ENCODE data around the gene GAS7.

The GAS7 gene

DNA sequence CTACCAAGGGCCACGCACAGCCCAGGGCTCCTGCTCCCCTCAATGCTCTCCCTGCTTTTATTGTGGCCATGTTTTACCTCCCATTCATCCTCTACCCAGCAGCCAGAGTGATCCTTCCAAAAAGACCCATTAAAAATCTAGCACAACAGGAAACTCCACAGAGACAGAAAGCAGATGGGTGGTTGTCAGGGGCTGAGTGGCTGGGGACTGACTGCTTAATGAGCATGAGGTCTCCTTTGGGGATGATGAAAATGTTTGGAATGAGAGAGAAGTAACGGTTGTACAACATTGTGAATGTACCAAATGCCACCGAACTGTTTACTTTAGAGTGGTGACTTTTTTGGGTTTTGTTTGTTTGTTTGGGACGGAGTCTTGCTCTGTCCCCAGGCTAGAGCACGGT, 107.4 kb downstream of the GAS7 start:
- no peak overlapping the region for H3K4me3 ChIP-seq (replicated peaks in 1 of 2; ENCODE audit: low read depth in 2 of 2, low read length in 2 of 2)
- no peak for DNase-seq (ENCODE audit: low read depth in 2 of 2)
- no peak for TF ChIP-seq CTCF (IDR thresholded peaks at IDR 0.05; ENCODE audit: low read depth, low read length)

DNA sequence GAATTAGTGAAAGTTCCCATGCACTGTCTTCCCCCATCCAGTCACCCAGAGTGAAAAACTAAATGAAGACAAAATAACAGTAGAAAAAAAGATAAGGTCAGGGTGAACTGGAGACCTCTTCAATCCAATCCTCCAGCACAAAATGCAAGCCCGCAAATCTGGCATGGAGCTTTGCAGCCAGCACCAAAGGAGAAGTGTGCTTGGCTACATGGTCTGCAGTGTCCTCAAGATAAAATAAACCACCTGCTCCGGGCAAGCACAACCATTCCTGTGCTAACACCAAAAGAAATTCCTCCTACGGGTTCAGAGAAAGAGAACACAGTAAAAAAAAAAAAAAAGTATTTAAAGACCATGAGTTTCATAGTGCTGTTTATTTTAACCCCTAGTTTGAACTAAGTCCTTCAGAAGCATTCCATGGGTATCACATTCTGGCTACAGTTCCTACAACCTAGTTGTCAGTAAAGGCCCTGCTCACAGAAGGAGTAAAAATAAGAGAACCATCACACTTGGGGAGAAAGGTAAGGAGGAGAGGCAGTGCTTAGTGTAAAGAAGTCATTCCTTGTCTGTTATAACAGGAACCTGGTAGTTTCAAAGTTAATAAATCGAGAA, 109.1 kb downstream of the GAS7 start:
- TF ChIP-seq CTCF (IDR thresholded peaks at IDR 0.05; ENCODE audit: low read depth, low read length) = no peak
- peak in 1 of 2 donors; percentile 29 for DNase-seq (ENCODE audit: low read depth in 2 of 2)
- no peak overlapping the region for H3K4me3 ChIP-seq (replicated peaks in 1 of 2; ENCODE audit: low read depth in 2 of 2, low read length in 2 of 2)

DNA sequence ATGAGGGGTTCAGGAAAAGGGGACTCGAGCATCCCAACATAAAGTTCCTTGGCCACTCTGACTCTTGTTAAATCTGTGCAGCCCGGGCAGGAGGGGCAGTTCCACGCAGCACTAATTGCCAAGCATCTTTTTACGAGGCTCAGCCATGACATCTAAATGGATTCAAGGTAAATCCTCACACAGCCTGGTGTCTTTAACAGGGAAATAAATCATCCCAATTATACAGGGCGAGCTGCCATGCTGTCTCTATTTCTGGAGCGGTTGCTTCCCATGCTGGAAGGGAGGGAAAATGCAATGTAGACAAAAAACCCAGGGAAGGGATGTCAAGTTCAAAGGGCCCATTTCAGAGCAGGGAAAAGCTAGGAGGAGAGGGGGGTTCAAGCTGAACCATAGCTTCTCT, 110.0 kb downstream of the GAS7 start:
- no peak for TF ChIP-seq CTCF (IDR thresholded peaks at IDR 0.05; ENCODE audit: low read depth, low read length)
- DNase-seq (ENCODE audit: low read depth in 2 of 2) = no peak
- H3K4me3 ChIP-seq (replicated peaks in 1 of 2; ENCODE audit: low read depth in 2 of 2, low read length in 2 of 2) = no peak overlapping the region

GRCh38 chr17:10087355-10087754, 111.1 kb downstream of the GAS7 start:
- no peak overlapping the region for H3K4me3 ChIP-seq (replicated peaks in 1 of 2; ENCODE audit: low read depth in 2 of 2, low read length in 2 of 2)
- DNase-seq (ENCODE audit: low read depth in 2 of 2) = peak in 1 of 2 donors; percentile 18
- TF ChIP-seq CTCF (IDR thresholded peaks at IDR 0.05; ENCODE audit: low read depth, low read length) = no peak

DNA sequence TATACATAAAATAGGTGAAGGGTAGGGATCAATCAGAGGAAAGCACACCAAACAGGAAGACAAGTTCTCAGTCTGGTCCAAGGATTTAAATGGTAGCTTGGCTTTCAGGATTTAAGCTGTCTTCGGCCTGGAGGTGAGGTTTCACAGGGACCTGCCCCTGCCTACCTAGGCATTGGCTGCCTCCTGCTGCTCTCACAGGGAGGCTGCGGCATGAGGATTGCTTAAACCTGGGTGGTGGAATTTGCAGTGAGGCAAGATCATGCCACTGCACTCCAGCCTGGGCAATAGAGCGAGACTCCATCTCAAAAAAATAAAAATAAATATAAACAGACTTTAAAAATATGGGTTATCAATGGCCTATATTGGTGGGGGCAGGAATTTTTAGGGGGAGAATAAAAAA, 114.5 kb downstream of the GAS7 start:
- H3K4me3 ChIP-seq (replicated peaks in 1 of 2; ENCODE audit: low read depth in 2 of 2, low read length in 2 of 2) = no peak overlapping the region
- no peak for DNase-seq (ENCODE audit: low read depth in 2 of 2)
- no peak for TF ChIP-seq CTCF (IDR thresholded peaks at IDR 0.05; ENCODE audit: low read depth, low read length)

DNA sequence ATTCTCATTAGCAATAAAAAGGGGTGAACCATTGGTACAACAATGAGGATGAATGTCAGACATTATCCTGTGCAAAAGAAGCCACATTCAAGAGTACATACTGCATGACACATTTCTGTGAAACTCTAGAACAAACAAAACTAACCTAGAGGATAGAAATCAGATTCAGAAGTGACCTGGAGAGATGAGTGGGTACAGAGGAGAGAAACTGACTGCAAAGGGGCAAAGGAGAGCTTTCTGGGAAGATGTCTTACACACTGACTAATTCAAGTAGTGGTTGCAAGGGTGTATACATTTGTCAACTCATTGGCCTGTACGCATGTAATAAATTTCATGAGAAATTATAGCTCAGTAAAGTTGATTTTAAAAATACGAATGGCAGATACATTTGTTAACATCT, 115.6 kb downstream of the GAS7 start:
- DNase-seq (ENCODE audit: low read depth in 2 of 2) = no peak
- TF ChIP-seq CTCF (IDR thresholded peaks at IDR 0.05; ENCODE audit: low read depth, low read length) = no peak

DNA sequence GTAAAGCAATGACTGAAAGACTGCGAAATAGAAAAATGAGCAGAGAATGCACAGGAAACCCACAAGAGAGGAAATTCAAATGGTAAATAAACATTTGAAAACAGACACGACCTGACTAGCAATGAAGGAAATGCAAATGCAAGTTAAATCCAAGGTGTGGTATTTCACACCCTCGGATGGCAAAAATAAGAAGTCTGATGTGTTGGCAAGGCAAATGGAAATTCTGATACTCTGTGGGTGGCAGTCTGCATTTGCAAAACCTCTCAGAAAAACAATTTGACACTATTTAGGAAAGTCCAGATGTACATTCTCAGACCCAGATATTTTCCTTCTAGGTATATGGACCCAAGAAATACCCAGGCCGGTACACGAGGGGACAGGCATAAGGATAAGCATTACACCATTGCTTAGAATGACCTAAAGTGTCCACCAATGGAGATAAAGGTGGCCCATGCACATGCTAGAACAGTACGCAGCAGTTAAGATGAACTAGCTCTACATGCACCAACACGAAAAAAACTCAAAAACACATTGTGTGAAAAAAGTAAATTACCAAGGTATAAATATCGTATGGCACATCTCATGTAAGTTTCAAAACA, 116.7 kb downstream of the GAS7 start:
- no peak for DNase-seq (ENCODE audit: low read depth in 2 of 2)
- TF ChIP-seq CTCF (IDR thresholded peaks at IDR 0.05; ENCODE audit: low read depth, low read length) = no peak

More for the DNA sequence above, 115.6 kb downstream of the GAS7 start:
- H3K4me3 ChIP-seq (replicated peaks in 1 of 2; ENCODE audit: low read depth in 2 of 2, low read length in 2 of 2) = no peak overlapping the region

More for the DNA sequence above, 116.7 kb downstream of the GAS7 start:
- no peak overlapping the region for H3K4me3 ChIP-seq (replicated peaks in 1 of 2; ENCODE audit: low read depth in 2 of 2, low read length in 2 of 2)
